RWPE2 (cell line): ENCODE measurements around the gene ORM1.

Source experiments
- ATAC-seq: fragments of 200-7000 bp; cut with Tn5 transposase; 3 replicates; pipeline ENCODE4 v1.9.1; 2021; ENCODE audit warnings: low read depth
- DNase-seq: peaks from one replicate; pipeline ENCODE4 v3.0.0-alpha.2; 2020; ENCODE audit warnings: low spot score
- H3K27ac ChIP-seq: fragments of 450-650 bp; 2 replicates; pipeline ENCODE4 v1.5.1; 2017; ENCODE audit warnings: mild to moderate bottlenecking; ENCODE audit not compliant: poor library complexity, severe bottlenecking
- H3K27me3 ChIP-seq: fragments of 250-450 bp; sonication (Bioruptor Pico); 2 replicates; pipeline ENCODE4 v1.5.1; 2021; ENCODE audit warnings: mild to moderate bottlenecking, moderate library complexity; ENCODE audit not compliant: insufficient read depth, poor library complexity, severe bottlenecking
- H3K36me3 ChIP-seq: fragments of 250-450 bp; sonication (Bioruptor Pico); 2 replicates; pipeline ENCODE4 v1.5.1; 2020; ENCODE audit warnings: low read depth, mild to moderate bottlenecking, moderate library complexity
- H3K4me1 ChIP-seq: fragments of 250-450 bp; sonication (Bioruptor Pico); 2 replicates; pipeline ENCODE4 v1.5.1; 2021; ENCODE audit warnings: mild to moderate bottlenecking, moderate library complexity; ENCODE audit not compliant: insufficient read depth, poor library complexity, severe bottlenecking
- H3K4me3 ChIP-seq: fragments of 250-450 bp; sonication (Bioruptor Pico); 2 replicates; pipeline ENCODE4 v1.5.1; 2021; ENCODE audit warnings: mild to moderate bottlenecking, moderate library complexity; ENCODE audit not compliant: severe bottlenecking
- H3K9me3 ChIP-seq: fragments of 250-450 bp; sonication (Bioruptor Pico); 2 replicates; pipeline ENCODE4 v1.5.1; 2021; ENCODE audit warnings: mild to moderate bottlenecking, moderate library complexity; ENCODE audit not compliant: severe bottlenecking
- TF ChIP-seq, protein P1 (sequence below): fragments of 450-650 bp; IDR thresholded peaks from one replicate; pipeline ENCODE4 v1.5.1; 2017; ENCODE audit warnings: mild to moderate bottlenecking, moderate library complexity; ENCODE audit not compliant: poor library complexity, severe bottlenecking

ORM1 gene

DNA sequence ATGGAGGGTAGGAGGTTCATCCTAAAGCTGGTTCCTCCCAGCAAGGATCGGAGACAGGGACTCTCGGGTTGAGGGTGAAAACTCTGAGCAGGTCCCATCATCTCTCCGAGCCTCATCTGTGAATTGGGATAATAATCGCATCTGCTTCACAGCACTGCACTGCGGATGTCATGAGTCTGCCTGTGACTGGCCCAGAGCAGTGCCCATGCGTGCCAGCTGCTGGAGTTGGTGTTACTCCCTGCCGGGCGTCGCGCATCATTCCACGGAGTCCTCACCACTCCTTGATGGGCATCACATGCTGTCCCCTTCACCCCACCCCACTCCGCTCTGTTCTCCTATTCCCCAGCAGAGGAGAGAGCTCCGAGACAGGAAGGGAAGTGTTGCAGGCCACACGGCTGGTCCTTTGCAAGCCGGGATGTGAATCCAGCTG is 35.1 kb upstream of the ORM1 start:
- H3K27ac ChIP-seq, result peak overlapping the region; percentile 56
- TF ChIP-seq, protein P1, sequence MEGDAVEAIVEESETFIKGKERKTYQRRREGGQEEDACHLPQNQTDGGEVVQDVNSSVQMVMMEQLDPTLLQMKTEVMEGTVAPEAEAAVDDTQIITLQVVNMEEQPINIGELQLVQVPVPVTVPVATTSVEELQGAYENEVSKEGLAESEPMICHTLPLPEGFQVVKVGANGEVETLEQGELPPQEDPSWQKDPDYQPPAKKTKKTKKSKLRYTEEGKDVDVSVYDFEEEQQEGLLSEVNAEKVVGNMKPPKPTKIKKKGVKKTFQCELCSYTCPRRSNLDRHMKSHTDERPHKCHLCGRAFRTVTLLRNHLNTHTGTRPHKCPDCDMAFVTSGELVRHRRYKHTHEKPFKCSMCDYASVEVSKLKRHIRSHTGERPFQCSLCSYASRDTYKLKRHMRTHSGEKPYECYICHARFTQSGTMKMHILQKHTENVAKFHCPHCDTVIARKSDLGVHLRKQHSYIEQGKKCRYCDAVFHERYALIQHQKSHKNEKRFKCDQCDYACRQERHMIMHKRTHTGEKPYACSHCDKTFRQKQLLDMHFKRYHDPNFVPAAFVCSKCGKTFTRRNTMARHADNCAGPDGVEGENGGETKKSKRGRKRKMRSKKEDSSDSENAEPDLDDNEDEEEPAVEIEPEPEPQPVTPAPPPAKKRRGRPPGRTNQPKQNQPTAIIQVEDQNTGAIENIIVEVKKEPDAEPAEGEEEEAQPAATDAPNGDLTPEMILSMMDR, result no peak
- DNase-seq (peak; percentile 49), ATAC-seq (no peak)
- peaks cover 28% of the 10 kb centered on the region for H3K4me1 ChIP-seq
- H3K36me3 ChIP-seq, result peaks cover 15% of the 10 kb centered on the region
- no peaks in the 10 kb centered on the region for H3K9me3 ChIP-seq
- H3K27me3 ChIP-seq, result no peaks in the 10 kb centered on the region
- H3K4me3 ChIP-seq, result no peak overlapping the region

DNA sequence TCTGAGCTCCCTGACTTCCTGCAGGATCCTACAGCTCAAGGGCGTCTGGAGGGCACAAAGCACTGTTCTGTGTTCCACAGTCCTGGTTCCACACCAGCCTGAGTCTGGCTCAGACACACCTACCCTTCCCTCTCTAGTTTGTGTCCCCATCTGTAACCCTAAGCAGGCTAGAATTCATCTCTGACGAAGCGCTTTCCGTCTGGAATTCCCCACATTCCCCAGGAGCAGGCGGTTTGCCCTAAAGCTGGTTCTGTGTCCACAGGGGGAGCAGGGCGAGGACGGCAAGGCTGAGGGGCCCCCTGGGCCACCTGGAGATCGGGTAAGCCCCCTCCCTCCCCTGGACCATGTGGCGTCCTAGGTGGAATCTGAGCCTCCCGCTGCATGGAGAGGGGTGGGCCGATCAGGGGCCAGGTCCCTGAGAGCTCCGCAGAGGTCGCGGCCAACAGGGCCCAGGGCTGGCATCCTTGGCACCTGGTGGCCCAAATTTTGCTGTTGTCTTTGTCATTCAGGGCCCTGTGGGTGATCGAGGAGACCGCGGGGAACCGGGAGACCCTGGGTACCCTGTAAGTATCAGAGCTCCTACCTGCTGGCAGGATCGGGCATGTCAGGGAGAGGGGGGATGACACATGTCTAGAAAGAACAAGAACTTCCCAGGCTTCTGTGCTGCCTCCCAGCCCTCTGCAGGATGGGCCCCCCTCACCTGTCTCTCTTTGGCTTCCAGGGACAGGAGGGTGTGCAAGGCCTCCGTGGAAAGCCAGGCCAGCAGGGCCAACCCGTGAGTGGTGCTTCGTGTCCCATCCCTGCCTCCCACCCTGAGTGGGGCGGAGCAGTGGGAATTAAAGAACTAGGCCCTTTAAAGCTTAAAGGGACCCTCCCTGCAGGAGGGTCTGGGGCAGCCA is 34.5 kb upstream of the ORM1 start:
- H3K27ac ChIP-seq, result peak overlapping the region; percentile 56
- H3K4me3 ChIP-seq, result no peak overlapping the region
- peaks cover 22% of the 10 kb centered on the region for H3K36me3 ChIP-seq
- no peaks in the 10 kb centered on the region for H3K27me3 ChIP-seq
- peak; percentile 69 for DNase-seq
- no peaks in the 10 kb centered on the region for H3K9me3 ChIP-seq
- peaks cover 22% of the 10 kb centered on the region for H3K4me1 ChIP-seq
- TF ChIP-seq, protein P1, result peak; percentile 14
- peak; percentile 78 for ATAC-seq

DNA sequence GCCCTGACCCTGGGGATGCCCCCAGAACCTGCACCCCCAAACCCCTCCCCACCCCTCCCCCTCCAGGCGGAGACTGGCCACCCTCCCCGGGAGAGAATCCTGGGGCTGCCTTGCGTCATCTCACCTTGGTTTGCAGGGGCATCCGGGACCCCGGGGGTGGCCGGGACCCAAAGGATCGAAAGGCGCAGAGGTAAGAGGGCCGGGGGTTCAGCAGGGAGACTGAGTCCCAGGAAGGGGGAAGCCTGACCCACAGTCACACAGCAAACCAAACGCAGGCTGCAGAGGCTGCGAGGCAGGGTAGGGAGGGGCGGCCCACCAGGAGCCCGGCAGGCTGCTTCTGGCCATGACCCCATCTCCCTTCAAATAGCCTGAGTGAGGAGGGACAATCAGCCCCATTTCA is 33.8 kb upstream of the ORM1 start:
- Histone ChIP-seq H3K36me3 (peaks cover 26% of the 10 kb centered on the region), H3K27ac (peak overlapping the region; percentile 56), H3K4me3 (no peak overlapping the region), H3K9me3 (no peaks in the 10 kb centered on the region), H3K27me3 (no peaks in the 10 kb centered on the region), H3K4me1 (peaks cover 22% of the 10 kb centered on the region)
- TF ChIP-seq, protein P1, result no peak
- DNase-seq (peak; percentile 55), ATAC-seq (no peak)

DNA sequence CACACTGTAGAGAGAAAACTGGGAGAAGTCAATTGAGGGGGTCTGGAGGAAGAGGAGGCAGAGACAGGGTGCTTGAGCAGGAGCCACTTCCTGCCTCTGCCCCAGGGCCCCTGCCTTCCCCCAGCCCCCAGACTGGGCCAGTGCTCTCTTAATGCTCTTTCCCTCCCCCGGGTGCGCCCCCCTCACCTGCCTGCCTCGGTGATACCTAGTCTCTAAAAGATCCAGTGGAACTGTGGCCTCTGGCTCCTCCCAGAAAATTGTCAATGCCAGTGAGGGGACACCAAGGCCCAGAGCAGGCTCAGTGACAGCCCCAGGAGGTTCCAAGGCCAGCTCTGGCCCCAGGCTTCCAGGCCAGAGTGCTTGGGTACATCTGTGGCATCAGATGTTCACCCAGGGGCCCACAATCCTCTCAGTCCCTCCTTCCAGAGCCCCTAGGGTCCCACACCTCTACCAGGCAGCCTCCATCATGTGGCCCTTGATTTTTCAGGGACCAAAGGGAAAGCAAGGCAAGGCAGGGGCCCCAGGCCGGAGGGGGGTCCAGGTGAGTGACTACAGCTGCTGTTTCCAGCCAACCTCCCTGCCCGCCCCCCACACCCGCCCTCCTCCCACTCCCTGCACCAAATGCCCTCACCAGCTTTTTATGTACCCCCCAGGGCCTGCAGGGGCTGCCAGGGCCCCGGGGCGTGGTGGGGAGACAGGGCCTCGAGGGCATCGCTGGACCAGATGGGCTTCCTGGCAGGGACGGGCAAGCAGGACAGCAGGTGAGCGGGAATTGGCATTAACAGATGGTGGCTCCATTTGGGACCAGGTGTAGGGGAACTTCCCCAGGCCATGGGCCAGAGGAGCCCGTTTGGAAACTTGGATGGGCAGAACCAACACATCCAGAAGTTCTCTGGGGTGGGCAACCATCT is 33.1 kb upstream of the ORM1 start:
- H3K36me3 ChIP-seq, result peaks cover 33% of the 10 kb centered on the region
- ATAC-seq, result no peak
- TF ChIP-seq, protein P1, result no peak
- H3K27me3 ChIP-seq, result no peaks in the 10 kb centered on the region
- no peak overlapping the region for H3K4me3 ChIP-seq
- peaks cover under 1% of the 10 kb centered on the region for H3K9me3 ChIP-seq
- no peak overlapping the region for H3K27ac ChIP-seq
- H3K4me1 ChIP-seq, result peaks cover 22% of the 10 kb centered on the region
- DNase-seq, result peak; percentile 32
